MCF 10A (cell line): Measurements from ENCODE around the gene FBLN5. TPM values are rescaled to one million over a fixed set of nuclear protein-coding genes. Genes with fewer than 3 reads are reported as not detected.

Source experiments
- BruUV-seq: library from RNA; stranded (reverse); fragments of 400-500 nt; replicated peaks from 2 replicates; lab custom pipeline; 2021; lab: Mats Ljungman, UMichigan
- CTCF ChIA-PET: fragments of 300-600 bp; sonication (Branson Sonifier 250); formaldehyde crosslinking; extraction: SDS; loops from one replicate; lab custom pipeline; 2021; ENCODE audit warnings: antibody characterized with exemption, inconsistent platforms; lab: Yijun Ruan, JAX
- POLR2A ChIA-PET: fragments of 300-600, 350-650 bp; sonication (Branson Sonifier 250); formaldehyde crosslinking; extraction: SDS; loops from one replicate; lab custom pipeline; 2020; ENCODE audit warnings: antibody characterized with exemption, inconsistent platforms; lab: Yijun Ruan, JAX
- DNase-seq: peaks from one replicate; pipeline ENCODE4 v3.0.0-alpha.2; 2018; ENCODE audit not compliant: unreplicated experiment
- H3K27ac Mint-ChIP-seq: one replicate; pipeline ENCODE4 v1.8.0; 2022; ENCODE audit warnings: mild to moderate bottlenecking, low read depth, mixed read lengths; ENCODE audit not compliant: unreplicated experiment
- H3K27me3 Mint-ChIP-seq: one replicate; pipeline ENCODE4 v1.8.0; 2022; ENCODE audit warnings: mixed read lengths; ENCODE audit not compliant: insufficient read depth, unreplicated experiment
- H3K36me3 Mint-ChIP-seq: one replicate; pipeline ENCODE4 v1.8.0; 2022; ENCODE audit warnings: mild to moderate bottlenecking, moderate library complexity, mixed read lengths; ENCODE audit not compliant: insufficient read depth, unreplicated experiment
- H3K4me1 Mint-ChIP-seq: one replicate; pipeline ENCODE4 v1.8.0; 2022; ENCODE audit warnings: mixed read lengths; ENCODE audit not compliant: insufficient read depth, unreplicated experiment
- H3K4me3 Mint-ChIP-seq: one replicate; pipeline ENCODE4 v1.8.0; 2022; ENCODE audit warnings: mild to moderate bottlenecking, moderate library complexity, mixed read lengths; ENCODE audit not compliant: unreplicated experiment
- H3K9me3 Mint-ChIP-seq: one replicate; pipeline ENCODE4 v1.8.0; 2022; ENCODE audit warnings: mixed read lengths; ENCODE audit not compliant: unreplicated experiment
- CTCF ChIP-seq: fragments of 200-600 bp; IDR thresholded peaks from one replicate; pipeline ENCODE4 v1.8.0; 2022; ENCODE audit warnings: antibody characterized with exemption, mild to moderate bottlenecking; ENCODE audit not compliant: unreplicated experiment
- intact Hi-C: fragments of 100-400 bp; cut with micrococcal nuclease; formaldehyde crosslinking; loops from 2 replicates; pipeline ENCODE4 v1.14.1; 2022
- total RNA-seq: library from RNA; stranded (reverse); gene quantifications from 2 replicates; pipeline ENCODE4 v1.2.3, GENCODE V29; 2022

FBLN5 gene
- total RNA-seq, 1 experiment from 2014 or later = 14.8 TPM

- Mint-ChIP-seq H3K27me3 (no peaks in the 10 kb centered on the region), H3K4me1 (peaks cover 6% of the 10 kb centered on the region), H3K27ac (no peak overlapping the region), H3K9me3 (no peaks in the 10 kb centered on the region), H3K36me3 (peaks cover 4% of the 10 kb centered on the region), H3K4me3 (no peak overlapping the region)
- ChIA-PET CTCF (interaction anchor here (0.6 to 1.2 kb wide), 2 partner anchors 20 to 22 kb away, joined by 6 to 7 read pairs; no protein-coding TSS in a partner anchor), POLR2A (interaction anchor here (0.7 kb wide), 1 partner anchor 56 kb away, joined by 3 read pairs; no protein-coding TSS in a partner anchor)
- BruUV-seq = no TSS peak
- no peak for TF ChIP-seq CTCF
- intact Hi-C loops = no loop called here
- no peak for DNase-seq
Measured at GRCh38 chr14:91891101-91891500, 56.4 kb downstream of the FBLN5 start.

GRCh38 chr14:91890291-91890749 lies 57.2 kb downstream of the FBLN5 start:
- peaks cover 6% of the 10 kb centered on the region for H3K4me1 Mint-ChIP-seq
- ChIA-PET CTCF (no interaction called here), POLR2A (no interaction called here)
- H3K27me3 Mint-ChIP-seq = no peaks in the 10 kb centered on the region
- no TSS peak for BruUV-seq
- H3K27ac Mint-ChIP-seq = no peak overlapping the region
- no peaks in the 10 kb centered on the region for H3K9me3 Mint-ChIP-seq
- no peak for DNase-seq
- intact Hi-C loops = no loop called here
- H3K36me3 Mint-ChIP-seq = no peaks in the 10 kb centered on the region
- no peak overlapping the region for H3K4me3 Mint-ChIP-seq
- TF ChIP-seq CTCF = no peak

GRCh38 chr14:91889477-91890211 lies 57.9 kb downstream of the FBLN5 start:
- peaks cover 6% of the 10 kb centered on the region for H3K4me1 Mint-ChIP-seq
- H3K27me3 Mint-ChIP-seq = no peaks in the 10 kb centered on the region
- H3K4me3 Mint-ChIP-seq = no peak overlapping the region
- no peaks in the 10 kb centered on the region for H3K36me3 Mint-ChIP-seq
- no TSS peak for BruUV-seq
- no peak overlapping the region for H3K27ac Mint-ChIP-seq
- POLR2A ChIA-PET = no interaction called here
- intact Hi-C loops = no loop called here
- no peak for DNase-seq
- CTCF ChIA-PET = no interaction called here
- TF ChIP-seq CTCF = no peak
- no peaks in the 10 kb centered on the region for H3K9me3 Mint-ChIP-seq

- H3K27me3 Mint-ChIP-seq = no peaks in the 10 kb centered on the region
- no TSS peak for BruUV-seq
- intact Hi-C loops = no loop called here
- no peaks in the 10 kb centered on the region for H3K9me3 Mint-ChIP-seq
- no peaks in the 10 kb centered on the region for H3K36me3 Mint-ChIP-seq
- peaks cover 6% of the 10 kb centered on the region for H3K4me1 Mint-ChIP-seq
- no peak overlapping the region for H3K4me3 Mint-ChIP-seq
- TF ChIP-seq CTCF = no peak
- DNase-seq = no peak
- ChIA-PET CTCF (no interaction called here), POLR2A (no interaction called here)
- H3K27ac Mint-ChIP-seq = no peak overlapping the region
Measured at GRCh38 chr14:91888641-91889476, 58.6 kb downstream of the FBLN5 start.
